CD4-positive, alpha-beta T cell treated with Interleukin-12 subunit alpha and Interleukin-12 subunit beta, for 1 hour (primary cell): ENCODE results near the gene MYO1B.

Experiments
- DNase-seq: peaks from one replicate; pipeline ENCODE4 v3.0.0-alpha.2; 2020

The MYO1B gene

GRCh38 chr2:191369034-191369433 lies 123.8 kb downstream of the MYO1B start:
- DNase-seq, result no peak

GRCh38 chr2:191374366-191374765 lies 129.2 kb downstream of the MYO1B start:
- no peak for DNase-seq

- DNase-seq, result no peak
Observed at GRCh38 chr2:191374939-191375338, 129.7 kb downstream of the MYO1B start.

- DNase-seq, result no peak
Observed at GRCh38 chr2:191376981-191377629, 131.9 kb downstream of the MYO1B start.

- no peak for DNase-seq
Observed at GRCh38 chr2:191379375-191379774, 134.2 kb downstream of the MYO1B start.

GRCh38 chr2:191382801-191383200 lies 137.6 kb downstream of the MYO1B start:
- no peak for DNase-seq

GRCh38 chr2:191383486-191383885 lies 138.3 kb downstream of the MYO1B start:
- no peak for DNase-seq

- DNase-seq, result no peak
Observed at GRCh38 chr2:191384829-191385228, 139.6 kb downstream of the MYO1B start.

GRCh38 chr2:191385416-191386160 lies 140.4 kb downstream of the MYO1B start:
- DNase-seq, result no peak

- DNase-seq, result no peak
Observed at GRCh38 chr2:191386938-191387536, 141.8 kb downstream of the MYO1B start.

- no peak for DNase-seq
Observed at GRCh38 chr2:191389288-191389687, 144.1 kb downstream of the MYO1B start.

- no peak for DNase-seq
Observed at GRCh38 chr2:191391171-191391570, 146.0 kb downstream of the MYO1B start.

- DNase-seq, result no peak
Observed at GRCh38 chr2:191394043-191394442, 148.8 kb downstream of the MYO1B start.

- no peak for DNase-seq
Observed at GRCh38 chr2:191396794-191397193, 151.6 kb downstream of the MYO1B start.

- no peak for DNase-seq
Observed at GRCh38 chr2:191399601-191400000, 154.4 kb downstream of the MYO1B start.

GRCh38 chr2:191401287-191401686 lies 156.1 kb downstream of the MYO1B start:
- DNase-seq, result no peak

- DNase-seq, result no peak
Observed at GRCh38 chr2:191402966-191403565, 157.9 kb downstream of the MYO1B start.

GRCh38 chr2:191404568-191404991 lies 159.4 kb downstream of the MYO1B start:
- DNase-seq, result no peak

- no peak for DNase-seq
Observed at GRCh38 chr2:191405546-191405945, 160.3 kb downstream of the MYO1B start.

GRCh38 chr2:191410646-191411436 lies 165.6 kb downstream of the MYO1B start:
- no peak for DNase-seq

- DNase-seq, result no peak
Observed at GRCh38 chr2:191411472-191411871, 166.3 kb downstream of the MYO1B start.

GRCh38 chr2:191412353-191412752 lies 167.1 kb downstream of the MYO1B start:
- DNase-seq, result no peak

GRCh38 chr2:191415101-191415500 lies 169.9 kb downstream of the MYO1B start:
- no peak for DNase-seq
